ENCODE results near the gene UTRN. TPM values are rescaled to one million over a fixed set of nuclear protein-coding genes. Genes with fewer than 3 reads are reported as not detected.

Gene UTRN
- 35.2 and 53.4 TPM in 2 replicates for total RNA-seq

GRCh38 chr6:144284783-144285547, at the start of gene UTRN:
UTRN (plus strand) TSS chr6:144285335; CDS start chr6:144291829, 6,494 bp downstream.

Other genes starting within 250 kb of the UTRN start
- gene SF3B5, start 189.8 kb upstream of the UTRN start, total RNA-seq, result 40.9 and 110 TPM in 2 replicates
- 0.50 and 0.68 TPM in 2 replicates for gene STX11, start 134.8 kb upstream of the UTRN start, total RNA-seq

Data from nasal cavity respiratory epithelium epithelial cell of viscerocranial mucosa (primary cell).